ENCODE data around the gene OR2V2.
A peak's percentile ranks its signal among the peaks of the same experiment; 100 is the strongest.
"Not testable (repeated sequence)": the region's sequence is repeated elsewhere in the genome, so short reads cannot be mapped to it uniquely, and the experiment has no call there.

Gene OR2V2

DNA sequence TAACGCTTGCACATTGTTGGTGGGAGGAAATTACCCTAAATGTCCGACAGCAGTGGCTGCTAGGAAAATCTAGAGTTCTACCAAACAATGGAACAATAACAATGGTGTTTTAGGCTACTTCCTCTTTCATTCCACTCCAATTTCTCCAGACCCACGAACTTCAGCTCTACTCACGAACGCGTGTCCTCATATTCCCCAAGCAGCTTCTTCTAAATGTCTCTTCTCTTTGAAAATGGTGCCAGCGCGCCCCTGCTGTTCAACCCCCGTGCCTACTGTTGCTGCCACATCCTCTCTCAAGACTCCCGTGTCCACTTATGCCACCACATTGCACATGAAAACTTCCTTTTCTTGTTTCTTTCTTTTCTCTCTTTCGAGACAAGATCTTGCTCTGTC is 25.6 kb downstream of the OR2V2 start:
- H3K4me3 ChIP-seq (replicated peaks; ENCODE audit: insufficient read depth, low read length), result peak overlapping the region; percentile 19
- TF ChIP-seq, protein P1, sequence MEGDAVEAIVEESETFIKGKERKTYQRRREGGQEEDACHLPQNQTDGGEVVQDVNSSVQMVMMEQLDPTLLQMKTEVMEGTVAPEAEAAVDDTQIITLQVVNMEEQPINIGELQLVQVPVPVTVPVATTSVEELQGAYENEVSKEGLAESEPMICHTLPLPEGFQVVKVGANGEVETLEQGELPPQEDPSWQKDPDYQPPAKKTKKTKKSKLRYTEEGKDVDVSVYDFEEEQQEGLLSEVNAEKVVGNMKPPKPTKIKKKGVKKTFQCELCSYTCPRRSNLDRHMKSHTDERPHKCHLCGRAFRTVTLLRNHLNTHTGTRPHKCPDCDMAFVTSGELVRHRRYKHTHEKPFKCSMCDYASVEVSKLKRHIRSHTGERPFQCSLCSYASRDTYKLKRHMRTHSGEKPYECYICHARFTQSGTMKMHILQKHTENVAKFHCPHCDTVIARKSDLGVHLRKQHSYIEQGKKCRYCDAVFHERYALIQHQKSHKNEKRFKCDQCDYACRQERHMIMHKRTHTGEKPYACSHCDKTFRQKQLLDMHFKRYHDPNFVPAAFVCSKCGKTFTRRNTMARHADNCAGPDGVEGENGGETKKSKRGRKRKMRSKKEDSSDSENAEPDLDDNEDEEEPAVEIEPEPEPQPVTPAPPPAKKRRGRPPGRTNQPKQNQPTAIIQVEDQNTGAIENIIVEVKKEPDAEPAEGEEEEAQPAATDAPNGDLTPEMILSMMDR (IDR thresholded peaks at IDR 0.05; ENCODE audit: insufficient read depth, low read length), result no peak
- TF ChIP-seq GABPA (IDR thresholded peaks at IDR 0.05; ENCODE audit: low read depth), result peak; percentile 12; the same call in 1 of the 2 replicates
- peak; percentile 40; the same call in 1 of the 2 replicates for TF ChIP-seq SPI1 (IDR thresholded peaks at IDR 0.05; ENCODE audit: borderline replicate concordance, low read depth)
- no peak for DNase-seq (ENCODE audit: low read depth in 1 of 2, low spot score in 1 of 2)
- H3K27ac ChIP-seq (replicated peaks), result peak overlapping the region; percentile 54
- H3K27me3 ChIP-seq (ENCODE audit: insufficient read depth, poor library complexity, severe bottlenecking), result peaks cover 16% of the 10 kb centered on the region

DNA sequence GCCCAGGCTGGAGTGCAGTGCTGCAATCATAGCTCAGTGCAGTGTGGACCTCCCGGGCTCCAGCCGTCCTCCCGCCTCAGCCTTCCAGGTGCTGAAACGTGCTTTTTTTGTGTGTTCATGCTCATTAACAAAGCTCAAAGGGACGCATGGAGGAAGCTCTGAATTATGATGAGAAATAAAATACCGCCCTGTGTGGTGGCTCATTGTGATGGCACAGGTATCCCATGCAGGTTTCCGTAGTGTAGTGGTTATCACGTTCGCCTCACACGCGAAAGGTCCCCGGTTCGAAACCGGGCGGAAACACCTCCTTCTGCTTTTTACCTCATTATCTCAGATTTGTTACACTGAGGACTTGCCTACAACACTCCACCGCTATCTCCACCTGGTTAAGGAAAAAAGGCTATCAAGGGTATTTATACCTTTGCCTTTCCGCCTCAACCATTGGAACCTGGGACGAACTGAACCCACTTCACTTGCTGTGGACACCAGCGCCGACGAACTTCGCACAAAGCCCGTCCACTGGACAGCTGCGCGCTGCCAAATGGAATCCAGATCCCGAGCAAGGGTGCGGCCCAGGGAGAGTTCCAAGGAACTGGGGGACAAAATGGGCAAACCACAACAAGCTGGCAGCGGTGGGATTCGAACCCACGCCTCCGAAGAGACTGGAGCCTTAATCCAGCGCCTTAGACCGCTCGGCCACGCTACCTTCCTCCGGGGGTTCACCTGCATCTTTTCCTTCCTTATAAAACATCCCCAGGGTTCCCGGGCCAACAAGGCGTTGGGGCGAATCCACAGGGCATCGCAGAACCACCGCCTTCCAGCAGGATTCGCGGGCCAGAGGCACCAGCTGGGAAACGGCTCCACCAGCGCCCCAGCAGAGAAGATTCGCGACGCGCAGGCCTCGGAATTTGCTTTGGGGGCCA is 26.3 kb downstream of the OR2V2 start:
- Histone ChIP-seq H3K4me3 (replicated peaks; ENCODE audit: insufficient read depth, low read length) (peak overlapping the region; percentile 19), H3K27me3 (ENCODE audit: insufficient read depth, poor library complexity, severe bottlenecking) (peaks cover 13% of the 10 kb centered on the region), H3K27ac (replicated peaks) (peak overlapping the region; percentile 54)
- peak in 1 of 2 experiments; percentile 59 for DNase-seq (ENCODE audit: low read depth in 1 of 2, low spot score in 1 of 2)
- TF ChIP-seq GABPA (IDR thresholded peaks at IDR 0.05; ENCODE audit: low read depth) (no peak), SPI1 (IDR thresholded peaks at IDR 0.05; ENCODE audit: borderline replicate concordance, low read depth) (no peak), POLR2AphosphoS5 (IDR thresholded peaks at IDR 0.05; ENCODE audit: low read depth) (0 out of 2 replicates have a peak, but pooled peaks have one; percentile 13)
- TF ChIP-seq, protein P2, sequence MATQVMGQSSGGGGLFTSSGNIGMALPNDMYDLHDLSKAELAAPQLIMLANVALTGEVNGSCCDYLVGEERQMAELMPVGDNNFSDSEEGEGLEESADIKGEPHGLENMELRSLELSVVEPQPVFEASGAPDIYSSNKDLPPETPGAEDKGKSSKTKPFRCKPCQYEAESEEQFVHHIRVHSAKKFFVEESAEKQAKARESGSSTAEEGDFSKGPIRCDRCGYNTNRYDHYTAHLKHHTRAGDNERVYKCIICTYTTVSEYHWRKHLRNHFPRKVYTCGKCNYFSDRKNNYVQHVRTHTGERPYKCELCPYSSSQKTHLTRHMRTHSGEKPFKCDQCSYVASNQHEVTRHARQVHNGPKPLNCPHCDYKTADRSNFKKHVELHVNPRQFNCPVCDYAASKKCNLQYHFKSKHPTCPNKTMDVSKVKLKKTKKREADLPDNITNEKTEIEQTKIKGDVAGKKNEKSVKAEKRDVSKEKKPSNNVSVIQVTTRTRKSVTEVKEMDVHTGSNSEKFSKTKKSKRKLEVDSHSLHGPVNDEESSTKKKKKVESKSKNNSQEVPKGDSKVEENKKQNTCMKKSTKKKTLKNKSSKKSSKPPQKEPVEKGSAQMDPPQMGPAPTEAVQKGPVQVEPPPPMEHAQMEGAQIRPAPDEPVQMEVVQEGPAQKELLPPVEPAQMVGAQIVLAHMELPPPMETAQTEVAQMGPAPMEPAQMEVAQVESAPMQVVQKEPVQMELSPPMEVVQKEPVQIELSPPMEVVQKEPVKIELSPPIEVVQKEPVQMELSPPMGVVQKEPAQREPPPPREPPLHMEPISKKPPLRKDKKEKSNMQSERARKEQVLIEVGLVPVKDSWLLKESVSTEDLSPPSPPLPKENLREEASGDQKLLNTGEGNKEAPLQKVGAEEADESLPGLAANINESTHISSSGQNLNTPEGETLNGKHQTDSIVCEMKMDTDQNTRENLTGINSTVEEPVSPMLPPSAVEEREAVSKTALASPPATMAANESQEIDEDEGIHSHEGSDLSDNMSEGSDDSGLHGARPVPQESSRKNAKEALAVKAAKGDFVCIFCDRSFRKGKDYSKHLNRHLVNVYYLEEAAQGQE (IDR thresholded peaks at IDR 0.05; ENCODE audit: insufficient replicate concordance, low read depth), result no peak
- TF ChIP-seq, protein P1 (IDR thresholded peaks at IDR 0.05; ENCODE audit: insufficient read depth, low read length), result no peak

DNA sequence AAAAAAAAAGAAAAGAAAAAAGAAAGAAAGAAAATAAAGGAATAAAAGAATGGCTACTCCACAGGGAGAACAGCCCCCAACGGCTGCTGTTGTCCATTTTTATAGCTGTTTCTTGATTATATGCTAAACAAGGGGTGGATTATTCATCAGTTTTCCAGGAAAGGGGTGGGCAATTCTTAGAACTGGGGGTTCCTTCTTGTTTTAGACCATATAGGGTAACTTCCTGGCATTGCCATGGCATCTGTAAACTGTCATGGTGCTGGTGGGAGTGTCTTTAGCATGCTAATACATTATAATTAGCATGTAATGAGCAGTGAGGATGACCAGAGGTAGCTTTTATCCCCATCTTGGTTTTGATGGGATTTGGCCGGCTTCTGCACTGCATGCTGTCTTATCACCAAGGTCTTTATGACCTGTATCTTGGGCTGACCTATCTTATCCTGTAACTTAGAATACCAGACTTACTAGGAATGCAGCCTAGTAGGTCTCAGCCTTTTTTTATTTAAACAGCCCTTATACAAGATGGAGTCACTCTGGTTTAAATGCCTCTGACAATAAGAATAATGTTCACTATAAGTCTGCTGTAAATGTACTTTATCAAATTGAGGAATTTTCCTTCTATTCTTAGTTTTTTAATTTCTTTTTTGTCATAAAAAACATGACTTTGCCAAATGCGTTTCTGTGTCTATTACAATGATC is 29.0 kb downstream of the OR2V2 start:
- Histone ChIP-seq H3K27me3 (ENCODE audit: insufficient read depth, poor library complexity, severe bottlenecking) (no peaks in the 10 kb centered on the region), H3K4me3 (replicated peaks; ENCODE audit: insufficient read depth, low read length) (no peak overlapping the region), H3K27ac (replicated peaks) (no peak overlapping the region)
- no peak for DNase-seq (ENCODE audit: low read depth in 1 of 2, low spot score in 1 of 2)
- no peak for TF ChIP-seq POLR2AphosphoS5 (IDR thresholded peaks at IDR 0.05; ENCODE audit: low read depth)
- TF ChIP-seq SPI1 (IDR thresholded peaks at IDR 0.05; ENCODE audit: borderline replicate concordance, low read depth), result no peak
- TF ChIP-seq, protein P1 (IDR thresholded peaks at IDR 0.05; ENCODE audit: insufficient read depth, low read length), result no peak
- TF ChIP-seq GABPA (IDR thresholded peaks at IDR 0.05; ENCODE audit: low read depth), result no peak
- TF ChIP-seq, protein P2 (IDR thresholded peaks at IDR 0.05; ENCODE audit: insufficient replicate concordance, low read depth), result no peak

DNA sequence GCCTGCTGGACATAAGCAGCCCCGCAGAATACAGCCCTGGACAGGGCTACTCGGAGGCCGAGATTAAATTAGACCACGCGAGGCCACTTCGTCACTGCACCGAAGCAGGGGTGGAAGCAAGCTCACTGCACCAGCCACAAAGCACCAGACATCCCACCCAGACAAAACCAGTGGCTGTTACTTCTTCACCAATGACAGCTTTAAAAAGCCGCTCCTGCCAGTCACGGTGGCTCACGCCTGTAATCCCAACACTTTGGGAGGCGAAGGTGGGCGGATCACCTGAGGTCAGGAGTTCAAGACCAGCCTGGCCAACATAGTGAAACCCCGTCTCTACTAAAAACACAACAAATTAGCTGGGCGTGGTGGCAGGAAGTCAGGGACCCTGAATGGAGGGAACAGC is 30.2 kb downstream of the OR2V2 start:
- H3K27me3 ChIP-seq (ENCODE audit: insufficient read depth, poor library complexity, severe bottlenecking); H3K27ac ChIP-seq (replicated peaks); H3K4me3 ChIP-seq (replicated peaks; ENCODE audit: insufficient read depth, low read length); DNase-seq (ENCODE audit: low read depth in 1 of 2, low spot score in 1 of 2): not testable (repeated sequence)
